HepG2 (cell line): ENCODE measurements around the gene CCT7.

Experiments
- CREB1 ChIP-seq, 2 experiments: fragments of 450-650 bp in 1 of 2; IDR thresholded peaks; 2 replicates each; pipeline ENCODE4 v1.6.1; 2016 to 2017; ENCODE audit warnings: control low read depth in 1 of 2, mild to moderate bottlenecking in 1 of 2, missing compliant biosample characterization in 1 of 2, missing genetic modification characterization in 1 of 2
- DMTF1 ChIP-seq: sonication (generic); formaldehyde crosslinking; IDR thresholded peaks from 2 replicates; pipeline ENCODE4 v1.4.0; 2020; ENCODE audit warnings: mild to moderate bottlenecking, missing genetic modification reagents
- FOXO4 ChIP-seq: sonication (generic); formaldehyde crosslinking; conservative IDR thresholded peaks from 2 replicates; pipeline ENCODE4 v1.8.1; 2023; ENCODE audit warnings: missing genetic modification reagents
- JUN ChIP-seq: sonication (generic); formaldehyde crosslinking; IDR thresholded peaks from 2 replicates; pipeline ENCODE4 v1.4.0; 2020; ENCODE audit warnings: mild to moderate bottlenecking, missing genetic modification reagents
- REST ChIP-seq, 2 experiments: IDR thresholded peaks; 2 replicates each; pipeline ENCODE4 v1.6.1; 2011 to 2012; ENCODE audit warnings: low read length in 2 of 2, borderline replicate concordance in 1 of 2, low read depth in 1 of 2, mild to moderate bottlenecking in 1 of 2, moderate library complexity in 1 of 2
- SMC3 ChIP-seq: IDR thresholded peaks from 2 replicates; pipeline ENCODE4 v1.6.1; 2011; ENCODE audit warnings: low read length, improper control_type of control experiment
- ZFP62 ChIP-seq: sonication (generic); formaldehyde crosslinking; IDR thresholded peaks from 2 replicates; pipeline ENCODE4 v1.4.0; 2020; ENCODE audit warnings: missing genetic modification reagents
- ZHX2 ChIP-seq, 2 experiments: sonication (generic) in 1 of 2; formaldehyde crosslinking in 1 of 2; IDR thresholded peaks; 2 replicates each; pipeline versions ENCODE4 v1.6.1 to v1.9.0; 2014 to 2022; ENCODE audit warnings: antibody characterized with exemption in 1 of 2, borderline replicate concordance in 1 of 2, inconsistent platforms in 1 of 2, low read depth in 1 of 2, missing genetic modification reagents in 1 of 2
- ZNF383 ChIP-seq: sonication (generic); formaldehyde crosslinking; IDR thresholded peaks from 2 replicates; pipeline ENCODE4 v1.4.0; 2020; ENCODE audit warnings: missing genetic modification reagents, mild to moderate bottlenecking, borderline replicate concordance
- ZSCAN29 ChIP-seq: sonication (generic); formaldehyde crosslinking; conservative IDR thresholded peaks from 2 replicates; pipeline ENCODE4 v1.4.0; 2020; ENCODE audit warnings: mild to moderate bottlenecking, missing genetic modification reagents
- TF ChIP-seq, protein P1 (sequence below): sonication (generic); formaldehyde crosslinking; IDR thresholded peaks from 2 replicates; pipeline ENCODE4 v1.5.0; 2020; ENCODE audit warnings: mild to moderate bottlenecking, missing genetic modification reagents, moderate library complexity

- no peak for TF ChIP-seq ZHX2 (IDR thresholded peaks at IDR 0.05; ENCODE audit: low read depth)
- no peak for TF ChIP-seq ZHX2 (CRISPR knock-in tag; IDR thresholded peaks at IDR 0.05; ENCODE audit: borderline replicate concordance)
- no peak for TF ChIP-seq FOXO4
- TF ChIP-seq CREB1 (IDR thresholded peaks at IDR 0.05) = no peak
- no peak for TF ChIP-seq CREB1 (CRISPR knock-in tag; IDR thresholded peaks at IDR 0.05)
- TF ChIP-seq, protein P1, sequence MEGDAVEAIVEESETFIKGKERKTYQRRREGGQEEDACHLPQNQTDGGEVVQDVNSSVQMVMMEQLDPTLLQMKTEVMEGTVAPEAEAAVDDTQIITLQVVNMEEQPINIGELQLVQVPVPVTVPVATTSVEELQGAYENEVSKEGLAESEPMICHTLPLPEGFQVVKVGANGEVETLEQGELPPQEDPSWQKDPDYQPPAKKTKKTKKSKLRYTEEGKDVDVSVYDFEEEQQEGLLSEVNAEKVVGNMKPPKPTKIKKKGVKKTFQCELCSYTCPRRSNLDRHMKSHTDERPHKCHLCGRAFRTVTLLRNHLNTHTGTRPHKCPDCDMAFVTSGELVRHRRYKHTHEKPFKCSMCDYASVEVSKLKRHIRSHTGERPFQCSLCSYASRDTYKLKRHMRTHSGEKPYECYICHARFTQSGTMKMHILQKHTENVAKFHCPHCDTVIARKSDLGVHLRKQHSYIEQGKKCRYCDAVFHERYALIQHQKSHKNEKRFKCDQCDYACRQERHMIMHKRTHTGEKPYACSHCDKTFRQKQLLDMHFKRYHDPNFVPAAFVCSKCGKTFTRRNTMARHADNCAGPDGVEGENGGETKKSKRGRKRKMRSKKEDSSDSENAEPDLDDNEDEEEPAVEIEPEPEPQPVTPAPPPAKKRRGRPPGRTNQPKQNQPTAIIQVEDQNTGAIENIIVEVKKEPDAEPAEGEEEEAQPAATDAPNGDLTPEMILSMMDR = no peak
- no peak for TF ChIP-seq ZFP62 (CRISPR knock-in tag)
- no peak for TF ChIP-seq ZNF383 (CRISPR knock-in tag)
- no peak for TF ChIP-seq SMC3
- no peak for TF ChIP-seq REST (IDR thresholded peaks at IDR 0.05; ENCODE audit: borderline replicate concordance in 1 of 2, low read depth in 1 of 2, low read length in 2 of 2)
- no peak for TF ChIP-seq ZSCAN29 (CRISPR knock-in tag)
- no peak for TF ChIP-seq JUN
- no peak for TF ChIP-seq DMTF1
These were observed 52.1 kb downstream of the CCT7 start for GRCh38 chr2:73286134-73286655.
